NCI-H2171 (cell line): Measurements from ENCODE around the gene SYNDIG1.

Experiments used
- DNase-seq: peaks from one replicate; lab custom pipeline; 2025; lab: John Stamatoyannopoulos, UW

Gene SYNDIG1

DNA sequence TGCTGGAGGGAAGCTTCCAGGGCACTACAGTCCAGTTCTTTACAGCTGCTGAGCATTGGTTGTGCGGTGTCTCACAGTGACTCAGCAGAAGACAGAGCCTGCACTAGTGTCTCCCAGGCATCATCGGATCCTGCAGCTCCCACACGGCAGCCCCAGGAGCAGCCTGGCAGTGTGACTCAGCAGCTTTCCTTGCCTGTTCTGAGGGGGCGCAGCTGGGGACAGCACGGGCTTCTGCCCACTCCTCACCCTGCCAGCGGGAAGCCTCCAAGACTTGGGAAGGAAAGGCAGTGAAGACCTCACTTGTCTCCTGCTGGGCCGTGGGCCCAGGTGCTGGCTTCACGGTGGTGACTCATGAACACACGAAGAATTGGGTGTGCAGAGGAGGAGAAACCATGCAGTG lies 165.4 kb downstream of the SYNDIG1 start:
- no peak for DNase-seq

DNA sequence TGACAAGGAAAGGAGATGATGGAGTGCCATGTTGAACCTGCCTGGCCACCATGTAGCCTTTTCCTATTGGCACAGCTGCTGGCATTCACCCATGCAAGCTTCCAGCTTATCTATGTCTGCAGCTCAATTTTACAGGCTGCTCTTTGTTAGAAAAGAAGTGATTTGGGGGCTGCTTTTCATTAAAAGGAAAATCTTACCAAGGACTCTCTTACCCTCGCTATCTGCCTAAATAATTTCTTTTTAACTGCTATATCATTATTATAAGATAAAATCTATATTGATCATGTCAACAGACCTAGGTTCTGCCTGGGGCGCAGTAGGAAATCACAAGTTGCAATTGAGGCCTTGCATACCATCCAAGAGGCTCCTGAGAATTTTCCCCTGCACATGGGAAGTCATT lies 167.2 kb downstream of the SYNDIG1 start:
- DNase-seq: no peak

DNA sequence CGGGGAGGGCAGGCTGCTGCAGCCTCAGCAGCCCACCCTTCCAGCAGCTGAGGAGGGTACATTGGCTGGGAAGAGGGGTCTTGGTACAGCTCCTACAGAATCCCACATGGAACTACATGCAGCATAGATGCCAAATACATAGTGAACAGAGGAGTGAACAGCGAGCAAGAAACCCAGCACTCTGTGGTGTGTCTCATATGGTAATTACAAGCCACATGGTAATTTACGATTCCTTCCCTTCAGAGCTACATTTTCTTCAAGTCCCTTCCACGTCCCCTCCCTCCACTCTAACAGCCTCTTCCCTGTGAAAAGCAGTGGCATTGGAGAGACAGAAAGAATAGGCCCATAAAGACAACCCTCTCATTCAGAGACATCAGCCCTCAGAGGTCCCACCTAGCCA lies 167.7 kb downstream of the SYNDIG1 start:
- no peak for DNase-seq

DNA sequence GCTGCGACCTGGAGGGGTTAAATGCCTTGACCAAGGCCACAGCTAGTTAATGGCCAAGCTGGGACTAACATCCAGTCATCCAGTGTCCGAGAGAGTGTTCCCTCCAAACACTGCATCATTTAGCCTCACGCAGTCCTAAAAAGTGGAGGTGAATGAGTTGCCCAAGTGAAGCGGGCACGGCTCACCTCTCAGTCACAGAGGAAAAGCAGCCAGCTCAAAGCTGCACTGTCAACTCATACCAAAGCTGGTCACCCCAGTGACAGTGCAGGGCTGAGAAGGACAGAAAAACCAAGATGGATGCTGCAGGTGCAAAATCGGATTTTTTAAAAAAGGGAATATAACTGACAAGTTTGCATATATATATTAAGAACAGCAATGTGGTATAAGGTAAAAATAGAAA lies 168.5 kb downstream of the SYNDIG1 start:
- no peak for DNase-seq

DNA sequence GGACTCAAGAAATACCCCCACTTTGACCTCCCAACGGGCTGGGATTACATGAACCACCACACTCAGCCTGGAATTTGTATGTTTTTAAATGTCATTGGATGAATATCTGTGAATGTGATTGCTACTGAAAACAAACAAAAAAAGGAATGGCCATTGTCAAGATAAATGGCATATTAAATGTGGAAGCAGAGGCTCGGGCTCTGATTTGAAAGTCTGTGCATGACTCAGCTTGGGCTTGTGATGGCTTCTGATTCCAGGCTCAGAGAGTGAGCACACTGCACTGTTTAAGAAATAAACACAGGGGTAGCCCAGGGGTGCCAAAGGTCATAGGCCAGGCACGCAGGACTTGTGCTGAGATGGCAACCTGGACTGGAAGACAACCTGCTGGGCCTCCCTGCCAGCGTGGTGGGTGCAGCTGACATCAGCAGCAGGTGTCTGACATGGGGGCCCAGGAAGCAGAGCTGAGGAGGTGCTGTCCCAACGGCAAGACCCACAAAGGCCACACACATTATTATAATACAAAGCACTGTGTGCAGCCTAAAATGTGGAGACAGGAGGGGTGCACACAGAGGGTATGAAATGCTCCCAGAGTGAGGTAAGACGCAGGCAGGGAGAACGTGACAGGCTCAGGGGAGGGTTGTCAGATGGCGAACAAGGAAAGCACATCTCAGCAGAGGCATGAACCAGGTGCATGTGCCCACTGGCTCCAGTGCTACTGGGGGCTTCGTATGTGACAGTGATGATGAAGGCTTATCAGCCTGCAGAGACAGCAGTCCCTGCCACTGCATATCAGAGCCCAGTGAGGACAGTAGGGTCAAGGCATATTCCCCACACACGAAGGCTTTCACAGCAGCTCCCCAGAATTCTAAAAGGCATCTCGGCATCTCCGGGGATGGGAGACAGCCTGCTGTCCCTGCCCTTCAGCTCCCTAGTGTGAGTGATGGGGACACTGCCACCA lies 169.4 kb downstream of the SYNDIG1 start:
- no peak for DNase-seq

DNA sequence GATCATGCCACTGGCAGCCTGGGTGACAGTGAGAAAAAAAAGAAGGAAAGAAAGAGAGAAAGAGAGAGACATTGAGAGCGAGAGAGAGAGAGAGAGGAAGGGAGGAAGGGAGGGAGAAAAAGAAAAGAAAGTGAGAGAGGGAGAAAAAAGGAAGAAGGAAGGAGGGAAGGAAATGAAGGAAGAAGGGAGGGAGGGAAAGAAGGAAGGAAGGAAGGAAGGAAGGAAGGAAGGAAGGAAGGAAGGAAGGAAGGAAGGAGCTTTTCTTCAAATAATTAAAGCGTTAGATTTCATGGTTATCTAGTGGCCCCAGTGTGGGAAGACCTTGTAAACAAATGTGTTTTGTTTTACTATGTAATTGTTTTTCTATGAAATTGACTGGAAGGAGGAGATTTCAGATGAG lies 170.8 kb downstream of the SYNDIG1 start:
- no peak for DNase-seq

DNA sequence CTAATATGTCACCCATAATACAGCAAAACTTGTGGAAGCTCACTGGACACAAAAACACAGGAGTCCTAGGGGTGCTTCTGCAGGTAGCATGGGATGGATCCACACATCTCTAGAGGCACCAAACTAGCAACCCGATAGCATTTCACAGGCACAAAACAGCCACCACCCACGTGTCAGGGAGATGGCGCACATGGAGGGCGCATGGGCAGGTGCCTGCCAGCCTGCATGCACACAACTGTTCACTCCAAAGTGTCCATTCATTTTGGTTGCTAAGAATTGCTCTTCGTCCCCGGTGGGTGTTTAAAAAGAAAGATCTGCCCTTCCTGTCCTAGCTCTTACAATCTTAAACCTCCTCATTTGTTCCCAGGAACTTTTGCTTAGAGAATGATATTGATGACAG lies 171.3 kb downstream of the SYNDIG1 start:
- DNase-seq: no peak

DNA sequence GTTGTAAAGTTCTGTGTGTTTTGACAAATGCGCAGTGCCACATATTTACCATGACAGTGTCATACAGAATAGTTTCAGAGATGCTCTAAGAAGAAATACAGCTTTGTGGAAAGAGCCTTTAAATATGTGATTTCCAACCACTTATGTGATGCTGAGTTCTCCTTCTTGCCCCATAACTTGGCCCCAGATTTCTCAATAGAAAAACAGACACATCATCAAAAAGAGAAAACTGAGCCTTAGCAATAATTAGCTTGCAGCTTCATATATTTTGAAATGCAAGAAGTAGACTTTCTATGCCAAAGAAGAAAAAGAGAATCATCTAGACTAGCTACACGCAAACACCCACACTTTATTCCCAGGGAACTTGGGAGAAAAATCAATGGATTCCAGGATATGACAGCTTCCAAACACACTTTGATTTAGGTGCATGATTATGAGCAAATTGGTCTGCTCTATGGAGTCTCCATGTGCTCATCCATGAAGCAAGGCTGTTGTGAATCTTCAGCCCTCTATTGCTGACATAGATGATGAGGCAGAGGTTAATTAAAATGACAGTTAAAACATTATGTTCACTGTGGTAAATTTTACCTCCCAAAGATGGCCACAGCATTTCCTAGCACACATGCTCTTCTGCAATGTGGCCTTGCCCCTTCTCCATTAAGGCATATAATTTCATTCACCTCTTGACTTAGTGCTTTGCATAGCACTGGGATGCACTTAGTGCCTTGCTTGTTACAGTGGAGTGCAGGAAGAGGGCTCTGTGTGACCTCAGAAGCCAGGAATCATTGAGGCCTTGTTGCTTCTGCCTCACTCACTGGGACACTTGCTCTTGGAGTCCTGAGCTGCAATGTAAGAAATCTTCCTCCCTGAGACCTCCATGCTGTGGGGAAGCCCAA lies 174.6 kb downstream of the SYNDIG1 start:
- DNase-seq: no peak

DNA sequence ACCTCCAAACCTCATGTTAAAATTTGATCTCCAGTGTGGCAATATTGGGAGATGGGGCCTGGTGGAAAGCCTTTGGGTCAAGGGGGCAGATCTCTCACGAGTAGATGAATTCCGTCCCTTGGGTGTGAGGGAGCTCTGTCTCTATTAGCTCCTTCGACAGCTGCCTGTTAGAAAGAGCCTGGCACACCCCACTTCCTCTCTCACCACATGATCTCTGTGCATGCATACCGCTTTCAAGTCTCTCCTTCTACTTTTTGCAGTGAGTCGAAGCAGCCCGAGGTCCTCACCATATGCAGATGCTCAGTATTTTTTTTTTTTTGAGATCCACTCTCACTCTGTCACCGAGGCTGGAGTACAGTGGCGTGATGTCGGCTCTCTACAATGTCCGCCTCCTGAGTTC lies 176.9 kb downstream of the SYNDIG1 start:
- DNase-seq: no peak

DNA sequence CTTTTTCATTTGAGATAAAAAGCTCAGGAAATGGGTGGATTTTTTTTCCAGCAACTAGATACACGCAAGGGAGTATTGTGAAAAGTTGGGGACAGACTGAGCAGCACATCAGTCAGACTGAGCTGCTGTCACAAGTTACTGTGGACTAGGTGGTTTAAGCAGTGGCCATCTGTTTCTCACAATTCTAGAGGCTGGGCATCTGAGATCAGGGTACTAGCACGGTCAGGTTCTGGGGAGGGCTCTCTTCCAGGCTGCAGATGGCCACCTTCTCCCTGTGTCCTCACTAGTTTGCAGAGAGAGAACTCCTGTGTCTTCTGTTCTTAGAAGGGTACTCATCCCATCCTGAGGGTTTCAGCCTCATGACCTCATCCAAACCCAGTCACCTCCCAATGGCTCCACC lies 178.3 kb downstream of the SYNDIG1 start:
- no peak for DNase-seq

DNA sequence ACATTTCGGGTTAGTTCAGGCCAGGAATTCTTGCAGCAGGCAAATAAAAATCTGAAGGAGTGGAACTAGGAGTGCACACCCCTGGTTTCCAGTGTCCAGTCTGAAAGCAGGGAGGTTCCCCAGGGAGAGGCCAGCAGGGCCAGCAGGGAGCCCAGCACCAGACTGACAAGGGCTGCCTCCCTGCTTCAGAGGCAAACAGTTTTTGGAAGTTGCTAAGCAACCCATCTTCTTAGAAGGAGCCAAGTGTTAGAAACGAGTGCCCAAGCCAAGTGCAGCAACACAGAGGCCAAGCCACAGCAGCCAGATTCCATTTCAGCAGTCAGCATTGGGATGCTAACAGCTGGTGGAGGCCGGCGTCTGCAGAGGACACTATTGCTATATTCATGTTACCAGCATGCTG lies 179.1 kb downstream of the SYNDIG1 start:
- DNase-seq: no peak

DNA sequence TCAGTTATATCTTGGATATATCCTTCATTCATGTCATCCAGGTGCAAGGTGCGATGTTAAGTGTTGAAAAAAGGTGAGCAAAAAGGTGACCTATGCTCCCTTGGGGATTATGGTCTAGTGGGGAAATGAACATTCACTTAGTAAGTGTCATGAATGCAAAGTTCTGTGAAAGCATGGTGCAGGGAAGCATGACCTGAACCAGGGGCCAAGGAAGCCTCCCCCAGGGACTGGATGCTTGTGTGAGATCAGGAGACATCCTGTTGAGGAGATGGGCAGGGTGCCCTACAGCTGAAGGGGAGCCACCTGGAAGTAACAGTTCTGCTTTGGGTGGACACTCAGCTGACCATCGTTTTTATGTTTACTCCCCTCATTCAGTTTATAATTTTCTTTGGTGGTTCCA lies 179.5 kb downstream of the SYNDIG1 start:
- DNase-seq: no peak

DNA sequence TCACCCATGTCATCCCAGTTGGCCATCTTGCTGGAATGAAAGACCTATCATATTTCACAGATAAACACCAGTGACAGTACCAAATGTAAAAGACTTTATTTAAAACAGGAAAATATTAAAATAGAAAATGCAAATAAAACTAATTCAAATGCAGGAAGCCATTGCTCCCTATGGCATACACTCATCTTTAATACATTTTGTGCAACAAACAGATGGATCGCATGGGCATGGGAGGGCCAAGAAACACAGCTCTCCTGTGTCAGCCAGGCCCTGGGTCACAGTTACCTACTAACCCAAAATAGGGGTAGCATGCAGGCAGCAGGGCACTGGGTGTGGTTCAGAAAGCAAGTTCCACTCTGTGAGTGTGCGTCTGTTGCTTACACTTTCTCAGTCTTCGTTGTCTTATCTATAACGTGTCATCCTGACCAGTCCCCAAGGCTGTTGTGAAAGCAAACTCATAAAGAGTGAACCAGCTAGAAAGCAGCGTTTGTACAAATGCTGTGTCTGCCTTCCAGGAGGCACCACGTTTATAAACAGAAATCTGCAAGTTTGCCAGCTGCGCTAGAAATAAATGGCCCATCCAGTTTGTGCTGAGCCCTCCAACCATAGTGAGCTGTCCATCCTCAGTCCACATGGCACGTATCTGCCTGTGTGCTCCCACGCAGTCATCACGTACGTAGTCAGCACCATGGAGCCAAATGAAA lies 180.5 kb downstream of the SYNDIG1 start:
- DNase-seq: no peak

DNA sequence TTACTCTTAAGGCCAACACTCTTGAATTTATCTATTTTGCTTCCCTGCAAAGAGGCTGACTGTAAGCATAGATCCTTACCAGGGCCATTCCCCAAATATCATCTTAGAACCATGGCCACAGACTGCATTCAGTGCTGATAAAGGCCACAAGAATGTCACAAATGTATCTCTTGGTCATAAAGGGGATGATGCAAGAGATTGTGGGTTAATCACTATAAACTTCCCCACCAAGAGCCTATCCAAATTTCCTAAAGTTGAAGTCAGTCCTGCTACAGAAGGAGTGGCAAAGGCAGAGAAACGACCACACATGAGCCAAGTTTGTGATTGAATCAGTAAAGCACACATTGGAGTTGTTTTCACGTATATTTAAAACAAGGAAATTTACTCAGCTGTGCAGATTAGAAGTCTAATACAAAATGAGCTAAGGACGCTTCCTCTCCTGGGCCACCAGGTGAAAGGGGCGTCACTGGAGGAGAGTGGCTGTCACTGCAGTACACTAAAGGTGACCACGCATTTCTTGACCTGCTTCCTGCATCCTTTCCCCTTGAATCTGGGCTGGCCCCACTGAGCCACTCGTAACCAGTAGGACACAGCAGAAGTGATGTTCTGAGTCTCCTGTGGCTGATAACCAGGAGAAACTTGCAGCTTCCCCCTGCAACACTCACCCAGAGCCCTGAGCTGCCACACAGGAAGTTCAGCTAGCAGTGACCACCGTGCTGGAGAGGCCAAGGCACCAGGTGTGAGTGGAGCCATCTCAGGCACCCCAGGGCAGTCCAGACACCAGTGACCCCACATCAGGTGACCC lies 181.9 kb downstream of the SYNDIG1 start:
- DNase-seq: no peak

DNA sequence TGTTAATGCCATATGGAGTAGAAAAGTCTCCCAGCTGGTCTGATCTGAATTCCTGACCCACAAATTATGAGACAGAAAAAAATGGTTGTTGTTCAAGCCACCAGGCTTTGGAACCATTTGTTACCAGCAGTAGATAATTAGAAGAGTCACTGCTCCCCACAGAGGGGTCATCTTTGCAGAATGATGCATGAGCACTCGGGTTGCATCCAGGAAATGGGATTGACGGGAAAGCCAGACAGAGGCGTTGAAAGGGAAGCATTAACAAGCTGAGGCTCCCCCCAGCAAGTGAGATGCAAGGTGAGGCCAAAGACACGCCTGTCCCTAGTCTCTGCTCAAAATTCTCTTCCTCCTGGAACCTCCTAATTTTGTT lies 182.5 kb downstream of the SYNDIG1 start:
- no peak for DNase-seq

DNA sequence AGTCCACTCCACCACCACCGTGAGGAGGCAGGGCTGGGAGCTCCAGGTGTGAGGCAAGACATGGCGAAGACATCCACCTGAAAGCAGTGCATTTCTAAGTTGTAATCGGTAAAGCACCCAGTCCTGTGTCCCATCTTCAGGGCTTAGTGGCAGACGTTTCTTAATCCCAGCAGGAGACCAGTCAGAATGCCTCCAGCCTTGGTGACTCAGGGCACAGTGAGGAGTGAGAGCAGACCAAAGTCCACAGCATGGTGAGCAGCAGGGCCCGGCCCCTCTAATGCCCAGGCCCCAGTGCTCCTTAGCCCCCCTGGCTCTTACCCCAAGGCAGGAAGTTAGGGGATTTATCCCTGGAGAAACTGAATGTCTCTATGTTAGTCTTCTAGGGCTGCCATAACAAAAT lies 183.9 kb downstream of the SYNDIG1 start:
- DNase-seq: no peak

DNA sequence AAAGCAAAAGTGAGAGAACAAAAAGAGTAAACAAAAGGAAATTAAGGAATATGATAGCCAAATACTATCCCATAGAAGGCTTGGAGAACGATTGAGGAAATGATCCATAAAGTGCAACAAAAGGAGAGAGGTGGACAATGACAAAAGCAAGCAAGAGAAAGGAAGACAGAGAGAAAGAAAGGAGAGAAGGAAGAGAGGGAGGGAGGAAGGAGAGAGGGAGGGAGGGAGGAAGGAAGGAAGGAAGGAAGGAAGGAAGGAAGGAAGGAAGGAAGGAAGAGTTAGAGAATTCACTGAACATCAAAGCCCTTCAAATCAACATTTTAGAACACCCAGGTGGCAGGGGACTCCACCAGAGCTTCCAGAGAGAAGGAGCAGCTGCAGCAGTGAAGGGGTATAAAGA lies 185.0 kb downstream of the SYNDIG1 start:
- DNase-seq: no peak

DNA sequence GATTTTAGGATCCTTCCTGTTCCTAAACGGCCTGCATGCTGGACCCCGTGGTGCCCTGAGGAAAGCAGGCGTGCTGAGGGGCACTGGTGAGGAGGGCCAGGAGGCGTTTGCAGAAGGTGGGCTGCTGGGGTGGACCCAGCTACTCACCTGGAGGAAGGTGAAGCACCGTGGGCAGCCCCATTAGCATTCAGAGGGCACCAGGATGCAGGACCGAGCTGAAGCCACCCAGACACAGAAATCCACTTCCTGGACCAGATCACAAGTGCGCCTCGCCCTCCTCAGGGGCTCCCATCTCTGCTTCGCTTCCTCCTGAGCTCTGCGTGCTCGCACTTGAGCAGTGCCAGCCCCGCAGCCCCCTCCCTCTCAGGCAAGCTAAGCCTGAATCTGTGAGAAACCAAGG lies 187.0 kb downstream of the SYNDIG1 start:
- no peak for DNase-seq

DNA sequence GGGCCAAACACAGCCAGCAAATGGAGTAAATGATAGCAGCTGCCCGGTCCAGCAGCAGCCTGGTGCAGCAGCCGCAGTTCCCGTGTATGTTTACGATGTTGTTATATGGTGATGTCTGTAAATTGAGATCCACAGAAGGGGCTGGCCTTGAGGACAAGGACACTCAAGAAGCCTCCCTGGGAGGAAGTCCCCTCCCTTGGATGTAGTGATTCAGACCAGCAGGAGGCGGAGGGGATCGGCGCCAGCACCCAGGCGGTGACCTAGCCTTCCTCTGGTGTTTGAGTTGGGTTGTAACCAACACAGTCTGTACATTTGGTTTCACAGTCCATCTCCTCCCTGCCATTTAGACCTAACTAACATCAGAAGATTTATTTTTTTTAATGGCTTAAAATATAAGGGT lies 187.8 kb downstream of the SYNDIG1 start:
- no peak for DNase-seq

DNA sequence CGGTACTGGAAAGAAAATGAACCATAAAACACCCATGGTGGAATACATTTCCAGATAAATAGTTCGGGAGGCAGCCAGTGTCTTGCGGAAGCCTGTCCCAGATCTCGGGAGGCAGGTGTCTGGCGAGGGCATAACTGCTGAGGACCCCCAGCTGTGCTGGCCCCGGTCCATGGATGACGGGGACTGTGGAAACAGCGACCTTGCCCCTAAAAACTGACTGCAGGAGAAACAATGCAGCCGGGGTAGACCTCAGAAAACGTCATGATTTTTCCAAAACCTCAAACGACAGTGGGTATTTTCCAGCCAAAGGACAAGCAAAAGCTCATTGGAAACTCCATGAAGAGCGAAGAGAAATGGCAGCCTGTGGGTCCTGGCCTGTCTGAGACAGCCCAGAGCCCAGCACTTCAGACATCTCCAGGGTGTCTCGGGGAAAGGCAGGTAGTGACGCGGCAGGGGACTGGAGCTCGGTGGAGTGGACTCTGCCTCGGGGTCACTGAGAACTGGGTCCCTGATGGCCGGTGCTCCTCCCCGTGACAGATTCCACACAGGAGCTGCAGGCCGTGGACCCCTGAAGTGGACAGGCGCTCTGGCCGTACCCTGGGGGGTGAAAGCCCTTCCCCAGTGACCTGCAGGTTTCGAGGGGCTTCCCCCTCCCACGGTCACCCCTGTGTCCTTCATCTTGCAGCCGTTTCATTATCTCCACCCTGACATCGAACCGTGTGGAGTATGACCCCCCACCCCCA lies 188.6 kb downstream of the SYNDIG1 start:
- no peak for DNase-seq
